Endometrium (tissue), 2 donors: ENCODE data around the gene DYNC1LI2.
A peak's percentile ranks its signal among the peaks of the same experiment; 100 is the strongest.

ENCODE experiments used
- FAIRE-seq: peaks from 2 replicates; lab custom pipeline; 2012; peaks lifted over from hg19 to GRCh38; lab: Jason Lieb, UNC
- donor health status: control.
- donor health status: control.

DYNC1LI2 gene

DNA sequence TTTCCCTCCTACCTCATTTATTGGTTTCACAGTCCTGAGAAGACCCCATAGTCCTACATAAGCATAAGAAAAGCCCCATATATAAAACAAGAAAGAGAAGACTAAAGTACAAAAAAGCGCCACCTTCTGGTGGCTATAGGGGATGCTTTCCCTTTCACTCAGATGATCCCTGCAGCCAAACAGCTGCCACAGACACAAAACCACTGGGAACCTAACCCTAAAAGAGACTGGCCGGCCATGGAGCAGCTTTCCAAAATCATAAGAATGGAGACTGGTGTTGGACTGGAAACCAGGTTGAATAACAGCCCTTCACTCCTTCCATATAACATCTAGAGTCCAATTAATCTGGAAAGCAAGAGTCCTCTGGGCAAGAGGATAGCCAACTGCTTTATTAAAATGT is 11.4 kb downstream of the DYNC1LI2 start:
- no peak for FAIRE-seq

- FAIRE-seq, result no peak
Observed at GRCh38 chr16:66735891-66736290, 15.5 kb downstream of the DYNC1LI2 start.

GRCh38 chr16:66731101-66731500 is 20.3 kb downstream of the DYNC1LI2 start:
- FAIRE-seq, result no peak

DNA sequence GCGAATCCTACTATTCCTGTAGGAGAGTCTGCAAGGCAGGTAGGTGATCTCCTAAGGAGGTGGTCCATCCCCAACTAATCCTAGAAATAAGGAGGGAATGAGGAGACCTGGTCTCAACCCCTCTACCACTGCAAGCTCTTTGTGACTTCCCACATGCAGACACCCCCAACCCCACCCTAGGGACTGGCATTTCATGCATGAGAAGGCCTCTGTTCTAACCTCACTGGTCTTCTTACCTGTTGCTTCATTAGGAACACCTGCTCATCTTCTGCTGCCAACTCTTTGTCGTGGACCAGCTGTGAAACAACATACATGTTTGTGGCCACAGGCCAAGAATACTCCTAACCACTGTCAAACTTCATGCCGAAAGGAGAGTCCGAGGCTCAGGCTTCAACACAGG is 22.6 kb downstream of the DYNC1LI2 start:
- FAIRE-seq, result no peak

GRCh38 chr16:66728117-66728787 is 23.2 kb downstream of the DYNC1LI2 start:
- peak; percentile 58 for FAIRE-seq

DNA sequence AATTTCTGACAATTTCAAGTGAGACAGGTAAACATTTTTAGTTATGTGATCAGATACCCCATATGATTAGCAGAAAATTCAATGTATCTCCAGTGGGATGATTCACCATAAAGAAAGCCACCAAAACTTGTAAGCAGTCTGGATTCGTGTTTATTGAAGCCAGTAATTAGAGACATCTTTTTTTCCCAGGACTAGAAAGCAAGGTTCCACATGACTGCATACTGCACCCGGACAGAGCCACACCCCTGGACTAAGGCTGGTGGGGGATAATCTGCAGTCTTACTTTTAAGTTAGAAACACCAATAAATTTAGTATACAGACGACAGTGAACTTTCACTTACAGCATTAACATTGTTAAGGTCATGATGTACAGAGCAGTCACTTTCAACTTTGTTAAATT is 30.6 kb downstream of the DYNC1LI2 start:
- no peak for FAIRE-seq

GRCh38 chr16:66719246-66719645 is 32.2 kb downstream of the DYNC1LI2 start:
- FAIRE-seq, result no peak

DNA sequence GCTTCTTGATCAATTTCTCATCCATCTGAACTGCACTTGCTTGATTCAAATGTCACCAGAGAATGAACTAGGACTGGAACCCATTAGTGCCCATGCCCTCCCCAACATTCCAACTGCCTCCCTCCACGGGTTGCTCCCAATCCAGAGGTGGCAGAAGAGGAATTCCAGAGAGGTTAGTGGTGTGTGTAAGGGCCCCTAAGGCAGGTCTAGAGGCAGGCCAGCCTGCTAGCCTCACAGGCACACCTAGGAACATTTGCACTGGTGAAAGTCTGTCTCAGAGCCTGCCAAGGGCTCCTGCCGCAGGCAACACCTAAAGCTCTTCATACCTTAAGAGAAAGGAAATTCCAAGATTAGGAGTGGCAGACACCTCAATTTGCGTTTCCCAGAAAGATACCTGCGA is 33.6 kb downstream of the DYNC1LI2 start:
- no peak for FAIRE-seq

DNA sequence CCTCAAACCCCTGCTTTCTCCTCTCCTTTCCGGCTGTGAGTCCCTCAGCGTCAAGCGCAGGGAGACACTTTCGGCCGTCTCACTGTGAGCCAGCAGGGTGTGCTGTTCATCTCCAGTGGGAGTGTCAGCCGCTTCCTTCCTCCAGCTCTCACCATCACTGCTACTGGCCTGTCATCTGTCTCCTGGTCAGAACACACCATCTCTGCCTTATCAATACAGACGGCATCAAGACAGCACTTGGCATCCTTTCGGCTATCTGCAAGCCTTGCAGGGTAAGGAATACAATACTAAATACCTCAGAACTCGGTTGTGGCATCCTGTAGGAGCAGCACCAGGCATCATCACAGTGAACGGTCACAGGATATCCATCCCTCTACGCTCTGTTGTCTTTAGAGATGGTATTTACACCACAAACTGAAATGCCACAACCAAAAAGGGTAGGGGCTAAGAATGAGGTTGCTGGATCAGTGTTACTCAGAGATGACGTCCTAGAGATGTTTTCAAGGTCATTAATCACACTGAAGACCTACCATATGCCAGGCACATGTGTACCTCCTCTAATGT is 34.2 kb downstream of the DYNC1LI2 start:
- no peak for FAIRE-seq

- no peak for FAIRE-seq
Observed at GRCh38 chr16:66714654-66715307, 36.6 kb downstream of the DYNC1LI2 start.

DNA sequence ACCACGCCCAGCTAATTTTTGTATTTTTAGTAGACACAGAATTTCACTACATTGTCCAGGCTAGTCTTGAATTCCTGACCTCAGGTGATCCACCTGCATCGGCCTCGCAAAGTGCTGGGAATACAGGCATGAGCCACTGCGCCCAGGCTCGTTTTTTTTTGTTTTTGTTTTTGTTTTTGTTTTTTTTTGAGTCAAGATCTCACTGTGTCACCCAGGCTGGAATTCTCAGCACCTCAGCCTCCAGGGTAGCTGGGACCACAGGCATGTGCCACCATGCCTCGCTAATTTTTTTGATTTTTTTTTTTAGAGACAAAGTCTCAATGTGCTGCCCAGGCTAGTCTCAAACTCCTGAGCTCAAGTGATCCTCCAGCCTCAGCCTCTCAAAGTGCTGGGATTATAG is 37.3 kb downstream of the DYNC1LI2 start:
- no peak for FAIRE-seq

DNA sequence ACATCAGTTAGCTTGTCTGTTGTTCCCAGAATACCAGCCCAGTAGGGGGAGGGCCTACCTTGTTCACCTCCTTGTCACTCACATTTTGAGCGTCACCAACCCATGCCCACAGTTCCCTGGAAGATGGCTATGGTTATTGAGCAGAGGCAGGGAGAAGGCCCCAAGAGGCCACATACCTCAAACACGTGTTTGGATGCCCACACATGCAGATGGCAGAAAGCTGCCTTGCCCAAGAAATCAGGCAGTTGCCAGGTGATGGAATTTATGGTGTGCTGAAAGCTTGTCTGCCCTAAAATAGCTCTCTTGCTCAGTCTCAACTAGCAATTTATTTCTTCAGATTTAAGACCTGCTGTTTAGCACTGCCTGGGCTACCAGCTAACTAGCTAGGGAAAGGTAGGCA is 38.3 kb downstream of the DYNC1LI2 start:
- FAIRE-seq, result no peak

DNA sequence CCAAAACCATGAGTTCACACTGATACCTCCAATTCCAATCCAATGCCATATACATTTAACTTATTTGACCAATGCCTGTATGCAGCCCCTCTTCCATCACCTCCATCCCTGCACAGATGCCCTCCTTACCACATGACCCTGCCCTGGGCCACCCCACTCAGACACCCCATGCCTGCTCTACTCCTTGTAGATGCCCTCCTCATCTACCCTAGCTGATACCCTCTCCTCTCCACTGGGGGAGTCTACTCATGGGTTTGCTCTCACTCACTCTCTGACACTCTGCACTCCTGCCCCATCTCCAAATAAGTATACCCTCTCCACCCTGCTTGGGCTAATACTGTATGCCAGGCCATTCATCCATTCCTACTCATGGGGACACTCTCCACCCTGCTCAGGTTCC is 38.9 kb downstream of the DYNC1LI2 start:
- FAIRE-seq, result no peak

- FAIRE-seq, result no peak
Observed at GRCh38 chr16:66711581-66711980, 39.8 kb downstream of the DYNC1LI2 start.

DNA sequence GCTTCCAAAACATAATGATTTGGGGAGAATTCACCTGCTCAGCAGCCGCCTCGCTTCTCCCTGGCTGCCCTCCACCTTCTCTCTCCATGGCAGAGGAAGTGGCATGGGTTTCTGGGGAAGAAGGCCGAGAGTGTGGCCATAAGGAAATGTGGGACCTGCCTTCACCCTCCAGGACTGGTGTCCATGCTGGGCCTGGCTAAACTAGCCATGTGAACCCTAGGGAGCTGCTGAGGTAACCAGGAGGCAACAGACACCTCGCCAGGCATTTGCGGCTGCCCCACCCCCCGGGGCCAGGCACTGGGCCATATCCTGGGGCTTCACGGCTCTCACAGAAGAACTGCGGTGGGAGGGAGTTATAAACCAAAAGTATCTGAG is 44.9 kb downstream of the DYNC1LI2 start:
- no peak for FAIRE-seq

GRCh38 chr16:66705790-66706505 is 45.5 kb downstream of the DYNC1LI2 start:
- FAIRE-seq, result no peak

DNA sequence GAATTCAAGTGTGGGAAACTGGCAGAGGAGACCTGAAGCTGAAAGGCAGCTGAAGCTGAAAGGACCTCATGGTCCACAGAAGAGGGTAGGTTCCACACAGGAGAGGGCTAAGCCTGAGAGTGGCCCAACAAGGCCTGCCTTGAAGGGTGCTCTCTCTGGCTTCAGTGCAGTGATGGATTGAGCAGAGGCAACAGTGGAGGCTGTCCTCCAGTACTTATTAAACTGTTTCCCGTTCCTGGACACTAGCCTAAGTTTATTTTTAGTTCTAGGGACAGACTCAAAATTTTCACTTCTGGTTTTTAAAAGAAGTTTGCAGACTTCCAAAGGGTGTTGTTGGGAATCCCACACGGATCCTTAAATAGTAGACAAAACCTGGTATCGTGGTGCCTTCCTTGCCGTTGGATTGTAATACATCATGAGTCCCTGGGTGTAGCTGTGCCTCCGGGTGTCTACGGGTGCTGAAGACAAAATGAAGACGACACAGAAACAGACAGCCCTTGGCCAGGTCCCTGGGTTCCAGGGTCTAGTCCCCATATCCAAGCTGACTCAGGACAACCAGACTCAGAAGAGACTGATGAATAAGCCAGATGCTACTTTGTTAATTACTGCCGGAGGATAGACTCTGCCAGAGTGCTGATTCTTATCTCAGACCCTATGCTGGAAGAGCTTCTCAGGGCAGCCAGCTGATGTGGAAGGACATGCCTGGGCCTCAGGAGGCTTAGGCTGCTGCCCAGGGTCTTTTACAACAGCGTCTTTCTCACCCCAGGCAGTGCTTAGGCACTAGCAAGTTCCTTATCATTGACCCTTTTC is 47.8 kb downstream of the DYNC1LI2 start:
- no peak for FAIRE-seq

- FAIRE-seq, result no peak
Observed at GRCh38 chr16:66701516-66701915, 49.9 kb downstream of the DYNC1LI2 start.

GRCh38 chr16:66701026-66701425 is 50.4 kb downstream of the DYNC1LI2 start:
- no peak for FAIRE-seq

GRCh38 chr16:66699898-66700297 is 51.5 kb downstream of the DYNC1LI2 start:
- FAIRE-seq, result no peak

DNA sequence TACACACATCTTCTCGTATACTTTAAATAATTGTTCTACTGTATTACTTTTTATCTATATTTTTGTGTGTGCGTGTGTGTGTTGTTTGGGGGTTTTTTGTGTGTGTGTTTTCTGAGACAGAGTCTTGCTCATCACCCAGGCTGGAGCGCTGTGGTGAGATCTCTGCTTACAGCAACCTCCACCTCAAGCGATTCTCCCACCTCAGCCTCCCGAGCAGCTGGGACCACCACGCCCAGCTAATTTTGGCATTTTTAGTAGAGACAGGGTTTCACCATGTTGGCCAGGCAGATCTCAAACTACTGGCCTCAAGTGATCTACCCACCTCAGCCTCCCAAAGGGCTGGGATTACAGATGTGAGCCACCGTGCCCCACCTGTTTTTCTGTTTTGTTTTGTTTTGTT is 53.4 kb downstream of the DYNC1LI2 start:
- no peak for FAIRE-seq
